Ascending aorta (tissue), 2 donors: ENCODE data around the gene COL26A1. TPM values are rescaled to one million over a fixed set of nuclear protein-coding genes. Genes with fewer than 3 reads are reported as not detected.

ENCODE experiments used
- DNase-seq, 2 donors: peaks; one replicate each; pipeline ENCODE4 v3.0.0-alpha.2; 2019; ENCODE audit warnings: low spot score in 2 of 2
- H3K27ac ChIP-seq, 2 donors: fragments of 200-600 bp; sonication (generic); one replicate each; pipeline ENCODE4 v1.5.1; 2016 to 2017; ENCODE audit warnings: mild to moderate bottlenecking in 1 of 2
- H3K27me3 ChIP-seq: fragments of 200-600 bp; sonication (generic); one replicate; pipeline ENCODE4 v1.5.1; 2017
- H3K36me3 ChIP-seq, 2 donors: fragments of 200-600 bp; sonication (generic); one replicate each; pipeline ENCODE4 v1.5.1; 2016
- H3K4me1 ChIP-seq, 2 donors: fragments of 200-600 bp; sonication (generic); one replicate each; pipeline ENCODE4 v1.5.1; 2016 to 2017; ENCODE audit warnings: mild to moderate bottlenecking in 1 of 2
- H3K4me3 ChIP-seq, 2 donors: fragments of 200-600 bp; sonication (generic); one replicate each; pipeline ENCODE4 v1.5.1; 2016 to 2017; ENCODE audit warnings: mild to moderate bottlenecking in 1 of 2
- H3K9me3 ChIP-seq, 2 donors: fragments of 200-600 bp; sonication (generic); one replicate each; pipeline ENCODE4 v1.5.1; 2016
- intact Hi-C: fragments of 100-400 bp; cut with DNase I; formaldehyde crosslinking; loops from one replicate; pipeline ENCODE4 v1.15.1; 2023
- total RNA-seq: library from RNA; depleted of rRNA; stranded (reverse); fragments of >200 nt; gene quantifications from one replicate; pipeline ENCODE4 v1.1.0, GENCODE V29; 2016
- TF ChIP-seq, protein P1 (sequence below), 3 experiments: fragments of 200-600 bp in 2 of 3; fragments of 450-650 bp in 1 of 3; sonication (generic) in 2 of 3; IDR thresholded peaks; one replicate each; pipeline ENCODE4 v1.5.1; 2016 to 2019; ENCODE audit warnings: antibody characterized with exemption in 3 of 3, mild to moderate bottlenecking in 1 of 3, moderate library complexity in 1 of 3

The COL26A1 gene
- total RNA-seq, 1 donor from 2014 or later, result not detected

DNA sequence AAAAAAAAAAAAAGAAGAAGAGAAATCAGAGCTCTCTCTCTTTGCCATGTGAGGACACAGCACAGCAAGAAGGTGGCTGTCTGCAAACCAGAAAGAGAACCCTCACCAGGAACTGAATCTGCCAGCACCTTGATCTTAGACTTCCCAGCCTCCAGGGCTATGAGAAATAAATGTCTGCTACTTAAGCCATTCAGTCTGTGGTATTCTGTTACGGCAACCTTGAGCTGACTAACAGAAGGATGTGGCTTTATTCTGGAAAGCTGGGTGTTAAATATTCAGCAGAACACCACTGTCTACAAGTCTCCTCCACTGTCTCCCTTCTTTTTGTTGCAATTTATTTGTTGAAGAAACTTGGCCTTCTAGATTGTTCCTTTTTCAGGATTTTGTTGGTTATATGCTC, 5.0 kb downstream of the COL26A1 start:
- no peaks in the 10 kb centered on the region for H3K27me3 ChIP-seq
- H3K4me3 ChIP-seq, result no peak overlapping the region
- no peaks in the 10 kb centered on the region for H3K9me3 ChIP-seq
- intact Hi-C loops, result no loop called here
- TF ChIP-seq, protein P1, sequence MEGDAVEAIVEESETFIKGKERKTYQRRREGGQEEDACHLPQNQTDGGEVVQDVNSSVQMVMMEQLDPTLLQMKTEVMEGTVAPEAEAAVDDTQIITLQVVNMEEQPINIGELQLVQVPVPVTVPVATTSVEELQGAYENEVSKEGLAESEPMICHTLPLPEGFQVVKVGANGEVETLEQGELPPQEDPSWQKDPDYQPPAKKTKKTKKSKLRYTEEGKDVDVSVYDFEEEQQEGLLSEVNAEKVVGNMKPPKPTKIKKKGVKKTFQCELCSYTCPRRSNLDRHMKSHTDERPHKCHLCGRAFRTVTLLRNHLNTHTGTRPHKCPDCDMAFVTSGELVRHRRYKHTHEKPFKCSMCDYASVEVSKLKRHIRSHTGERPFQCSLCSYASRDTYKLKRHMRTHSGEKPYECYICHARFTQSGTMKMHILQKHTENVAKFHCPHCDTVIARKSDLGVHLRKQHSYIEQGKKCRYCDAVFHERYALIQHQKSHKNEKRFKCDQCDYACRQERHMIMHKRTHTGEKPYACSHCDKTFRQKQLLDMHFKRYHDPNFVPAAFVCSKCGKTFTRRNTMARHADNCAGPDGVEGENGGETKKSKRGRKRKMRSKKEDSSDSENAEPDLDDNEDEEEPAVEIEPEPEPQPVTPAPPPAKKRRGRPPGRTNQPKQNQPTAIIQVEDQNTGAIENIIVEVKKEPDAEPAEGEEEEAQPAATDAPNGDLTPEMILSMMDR (IDR thresholded peaks at IDR 0.05), result no peak
- H3K36me3 ChIP-seq, result no peaks in the 10 kb centered on the region
- no peak for DNase-seq
- peaks cover 3 to 15% of the 10 kb centered on the region in 2 donors for H3K4me1 ChIP-seq
- no peak overlapping the region for H3K27ac ChIP-seq

GRCh38 chr7:101368422-101369165, 5.9 kb downstream of the COL26A1 start:
- H3K27ac ChIP-seq, result no peak overlapping the region
- H3K27me3 ChIP-seq, result no peaks in the 10 kb centered on the region
- no peaks in the 10 kb centered on the region for H3K9me3 ChIP-seq
- intact Hi-C loops, result no loop called here
- H3K4me3 ChIP-seq, result no peak overlapping the region
- no peaks in the 10 kb centered on the region for H3K36me3 ChIP-seq
- peaks cover 0 to 6% of the 10 kb centered on the region in 2 donors for H3K4me1 ChIP-seq
- DNase-seq, result no peak
- TF ChIP-seq, protein P1 (IDR thresholded peaks at IDR 0.05), result no peak

DNA sequence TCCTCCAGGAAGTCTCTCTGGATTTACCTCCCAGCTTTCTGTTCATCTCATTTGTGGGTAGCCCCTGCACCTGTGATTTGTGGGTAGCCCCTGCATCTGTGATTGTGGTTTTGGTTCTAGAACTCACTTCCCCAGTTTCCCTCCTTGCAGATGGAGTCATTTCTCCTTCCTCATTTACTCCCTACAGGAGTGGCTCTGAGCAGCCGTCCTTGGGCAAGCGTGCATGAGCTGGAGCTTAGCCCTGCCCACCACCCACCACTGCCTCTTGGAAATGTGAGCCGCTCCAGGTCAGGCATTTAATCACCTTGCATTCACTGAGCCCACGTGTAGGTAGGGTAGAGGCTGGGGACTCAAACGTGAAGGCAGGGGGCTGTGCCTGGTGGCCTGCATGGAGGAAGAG, 8.2 kb downstream of the COL26A1 start:
- H3K4me1 ChIP-seq, result no peaks in the 10 kb centered on the region
- no peaks in the 10 kb centered on the region for H3K36me3 ChIP-seq
- no peaks in the 10 kb centered on the region for H3K9me3 ChIP-seq
- H3K27ac ChIP-seq, result no peak overlapping the region
- no peak for DNase-seq
- TF ChIP-seq, protein P1 (IDR thresholded peaks at IDR 0.05), result no peak
- H3K27me3 ChIP-seq, result no peaks in the 10 kb centered on the region
- H3K4me3 ChIP-seq, result no peak overlapping the region
- intact Hi-C loops, result no loop called here

DNA sequence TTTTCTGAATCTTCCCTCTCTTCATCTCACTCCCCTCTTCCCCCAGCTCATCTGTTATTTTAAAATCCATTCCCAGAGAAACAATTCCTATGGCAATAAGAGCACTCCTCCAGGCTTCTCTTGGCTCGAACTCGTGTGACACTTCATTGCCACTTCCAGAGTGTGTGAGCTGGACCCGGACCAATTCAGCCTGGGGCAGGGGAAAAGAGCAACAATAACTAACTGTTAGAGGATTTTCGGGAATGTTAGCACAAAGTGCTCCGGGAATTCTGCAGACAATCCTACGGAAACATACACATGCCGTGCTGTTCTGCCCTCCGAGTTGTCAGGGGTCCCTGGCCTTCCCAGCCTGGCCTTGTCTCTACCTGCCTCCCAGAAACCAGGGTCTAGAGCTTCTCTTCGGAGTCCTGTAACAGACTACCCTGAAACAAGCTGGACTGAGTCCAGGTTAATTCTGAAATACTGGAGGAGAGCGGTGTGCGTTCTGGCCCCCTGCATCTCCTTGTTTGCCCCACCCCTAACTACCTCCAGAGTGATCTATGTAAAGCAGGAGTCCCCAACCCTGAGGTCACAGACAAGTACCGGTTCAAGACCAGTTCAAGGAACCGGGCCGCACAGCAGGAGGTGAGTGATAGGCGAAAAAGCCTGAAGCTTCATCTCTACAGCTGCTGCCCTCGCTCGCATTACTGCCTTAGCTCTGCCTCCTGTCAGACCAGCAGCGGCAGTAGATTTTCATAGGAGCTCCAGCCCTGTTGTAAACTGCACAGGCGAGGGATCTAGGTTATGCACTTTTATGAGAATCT, 11.3 kb downstream of the COL26A1 start:
- Histone ChIP-seq H3K36me3 (no peaks in the 10 kb centered on the region), H3K27me3 (no peaks in the 10 kb centered on the region), H3K27ac (no peak overlapping the region), H3K4me1 (no peaks in the 10 kb centered on the region), H3K4me3 (no peak overlapping the region), H3K9me3 (no peaks in the 10 kb centered on the region)
- no peak for DNase-seq
- intact Hi-C loops, result no loop called here
- TF ChIP-seq, protein P1 (IDR thresholded peaks at IDR 0.05), result no peak

GRCh38 chr7:101374990-101375389, 12.3 kb downstream of the COL26A1 start:
- no peaks in the 10 kb centered on the region for H3K4me1 ChIP-seq
- TF ChIP-seq, protein P1 (IDR thresholded peaks at IDR 0.05), result no peak
- no peak for DNase-seq
- intact Hi-C loops, result no loop called here
- no peaks in the 10 kb centered on the region for H3K9me3 ChIP-seq
- no peak overlapping the region for H3K4me3 ChIP-seq
- no peaks in the 10 kb centered on the region for H3K36me3 ChIP-seq
- no peak overlapping the region for H3K27ac ChIP-seq
- H3K27me3 ChIP-seq, result no peaks in the 10 kb centered on the region
